Endothelial cell (in vitro differentiated cells): ENCODE data around the gene TMEM219. TPM values are rescaled to one million over a fixed set of nuclear protein-coding genes. Genes with fewer than 3 reads are reported as not detected.
"Not testable (repeated sequence)": the region's sequence is repeated elsewhere in the genome, so short reads cannot be mapped to it uniquely, and the experiment has no call there.

Experiments used
- DNase-seq: peaks from one replicate; pipeline ENCODE4 v3.0.0; 2021; ENCODE audit warnings: low spot score
- H3K27ac Mint-ChIP-seq: one replicate; pipeline ENCODE4 v1.8.0; 2021; ENCODE audit warnings: mixed read lengths, inconsistent platforms; ENCODE audit not compliant: unreplicated experiment
- H3K27me3 Mint-ChIP-seq: one replicate; pipeline ENCODE4 v1.8.0; 2021; ENCODE audit warnings: mild to moderate bottlenecking, moderate library complexity, mixed read lengths, inconsistent platforms; ENCODE audit not compliant: unreplicated experiment
- H3K36me3 Mint-ChIP-seq: one replicate; pipeline ENCODE4 v1.8.0; 2021; ENCODE audit warnings: mild to moderate bottlenecking, low read depth, mixed read lengths, inconsistent platforms; ENCODE audit not compliant: unreplicated experiment
- H3K4me1 Mint-ChIP-seq: one replicate; pipeline ENCODE4 v1.8.0; 2021; ENCODE audit warnings: mild to moderate bottlenecking, mixed read lengths, inconsistent platforms; ENCODE audit not compliant: unreplicated experiment
- H3K4me3 Mint-ChIP-seq: one replicate; pipeline ENCODE4 v1.8.0; 2021; ENCODE audit warnings: mild to moderate bottlenecking, mixed read lengths, inconsistent platforms; ENCODE audit not compliant: unreplicated experiment
- H3K9me3 Mint-ChIP-seq: one replicate; pipeline ENCODE4 v1.8.0; 2021; ENCODE audit warnings: mixed read lengths, inconsistent platforms; ENCODE audit not compliant: unreplicated experiment
- total RNA-seq: library from RNA; stranded (reverse); fragmentation: NEBNext Ultra II Directional; extraction: Animal tissue kit (Norgen Biotek cat#: 25700); gene quantifications from one replicate; pipeline ENCODE4 v1.2.1, GENCODE V29; 2021; ENCODE audit not compliant: unreplicated experiment
- TF ChIP-seq, protein P1 (sequence below): fragments of 200-600 bp; sonication (generic); IDR thresholded peaks from one replicate; pipeline ENCODE4 v1.5.0; 2021; ENCODE audit warnings: antibody characterized with exemption; ENCODE audit not compliant: unreplicated experiment

The TMEM219 gene
- total RNA-seq, 1 donor from 2014 or later: 217 TPM

- Mint-ChIP-seq H3K4me1 (peaks cover 22% of the 10 kb centered on the region), H3K27me3 (peaks cover 5% of the 10 kb centered on the region), H3K9me3 (no peaks in the 10 kb centered on the region), H3K36me3 (peaks cover 12% of the 10 kb centered on the region), H3K27ac (no peak overlapping the region), H3K4me3 (peak overlapping the region; percentile 97)
- TF ChIP-seq, protein P1, sequence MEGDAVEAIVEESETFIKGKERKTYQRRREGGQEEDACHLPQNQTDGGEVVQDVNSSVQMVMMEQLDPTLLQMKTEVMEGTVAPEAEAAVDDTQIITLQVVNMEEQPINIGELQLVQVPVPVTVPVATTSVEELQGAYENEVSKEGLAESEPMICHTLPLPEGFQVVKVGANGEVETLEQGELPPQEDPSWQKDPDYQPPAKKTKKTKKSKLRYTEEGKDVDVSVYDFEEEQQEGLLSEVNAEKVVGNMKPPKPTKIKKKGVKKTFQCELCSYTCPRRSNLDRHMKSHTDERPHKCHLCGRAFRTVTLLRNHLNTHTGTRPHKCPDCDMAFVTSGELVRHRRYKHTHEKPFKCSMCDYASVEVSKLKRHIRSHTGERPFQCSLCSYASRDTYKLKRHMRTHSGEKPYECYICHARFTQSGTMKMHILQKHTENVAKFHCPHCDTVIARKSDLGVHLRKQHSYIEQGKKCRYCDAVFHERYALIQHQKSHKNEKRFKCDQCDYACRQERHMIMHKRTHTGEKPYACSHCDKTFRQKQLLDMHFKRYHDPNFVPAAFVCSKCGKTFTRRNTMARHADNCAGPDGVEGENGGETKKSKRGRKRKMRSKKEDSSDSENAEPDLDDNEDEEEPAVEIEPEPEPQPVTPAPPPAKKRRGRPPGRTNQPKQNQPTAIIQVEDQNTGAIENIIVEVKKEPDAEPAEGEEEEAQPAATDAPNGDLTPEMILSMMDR: no peak
- DNase-seq: no peak
Observed at GRCh38 chr16:29925105-29925756, 36.6 kb upstream of the TMEM219 start.

DNA sequence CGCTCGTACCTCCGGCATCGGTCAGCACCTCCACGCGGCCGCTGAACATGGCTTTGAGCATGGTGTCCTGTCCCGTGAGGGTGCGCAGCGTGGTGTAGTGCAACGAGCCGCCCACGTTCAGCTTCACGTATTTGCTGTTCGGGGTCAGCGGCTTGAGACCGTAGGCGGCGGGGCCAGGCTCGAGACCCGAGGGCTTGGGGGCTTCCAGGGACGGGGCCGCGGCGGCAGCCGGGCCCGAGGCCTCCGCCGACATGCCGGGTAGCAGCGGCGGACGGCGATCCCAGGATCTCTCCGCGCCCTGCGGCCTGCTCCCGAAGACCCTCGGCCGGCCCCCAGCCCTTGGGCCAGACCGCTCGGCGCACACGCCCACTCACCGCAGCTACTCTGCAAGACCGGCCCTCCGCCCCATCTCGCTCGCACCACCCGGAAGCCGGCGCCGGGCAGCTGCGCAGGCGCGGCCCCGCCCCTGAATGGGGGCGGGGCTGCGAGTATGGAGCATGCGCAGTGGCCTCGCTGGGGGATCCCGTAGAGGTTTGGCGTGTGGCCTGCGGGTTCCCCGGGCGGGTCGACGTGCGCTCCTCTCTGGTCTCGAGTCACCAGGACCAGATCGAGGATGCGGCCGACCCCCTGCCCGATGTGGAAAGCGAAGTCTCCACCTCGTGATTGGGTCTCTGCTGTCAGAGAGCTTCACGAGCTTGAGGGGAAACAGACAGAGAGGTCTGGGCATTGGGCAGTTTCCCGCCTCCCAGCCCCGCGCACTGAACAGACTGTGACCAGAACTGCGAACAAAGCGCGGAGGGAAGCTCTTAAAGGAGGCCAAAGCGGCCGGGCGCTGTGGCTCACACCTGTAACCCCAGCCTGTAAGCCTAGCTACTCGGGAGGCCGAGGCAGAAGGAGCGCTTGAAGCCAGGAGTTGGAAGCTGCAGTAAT, 35.8 kb upstream of the TMEM219 start, which contains the start of gene KCTD13:
TSS of gene KCTD13 (minus strand) at position 446 of the 930 bp plus-strand sequence. CDS start at position 253, 193 bp downstream.
- TF ChIP-seq, protein P1: no peak
- Mint-ChIP-seq H3K27ac (peak within 1 kb of the TSS; percentile 24), H3K9me3 (no peaks in the 10 kb centered on the region), H3K4me3 (peak within 1 kb of the TSS; percentile 97), H3K4me1 (peaks cover 22% of the 10 kb centered on the region), H3K36me3 (peaks cover 5% of the 10 kb centered on the region), H3K27me3 (peaks cover 5% of the 10 kb centered on the region)
- DNase-seq: peak; percentile 97

DNA sequence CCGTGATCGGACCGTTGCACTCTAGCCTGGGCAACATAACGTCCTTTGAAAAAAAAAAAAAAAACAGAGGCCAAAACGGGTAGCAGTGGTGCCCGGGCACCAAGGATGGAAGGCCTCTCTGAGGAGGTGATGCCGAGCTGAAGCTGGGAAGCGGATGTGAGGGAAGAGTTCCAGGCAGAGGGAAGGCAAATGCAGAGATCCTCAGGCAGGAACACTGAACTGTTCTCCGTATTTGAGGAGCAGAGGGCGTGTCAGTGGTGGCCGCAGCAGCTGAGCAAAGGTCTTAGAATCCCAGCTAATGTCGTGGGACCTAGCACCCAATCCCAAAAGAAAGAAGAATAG, 35.2 kb upstream of the TMEM219 start:
- H3K4me1 Mint-ChIP-seq: peaks cover 22% of the 10 kb centered on the region
- H3K27me3 Mint-ChIP-seq: peaks cover 5% of the 10 kb centered on the region
- no peaks in the 10 kb centered on the region for H3K36me3 Mint-ChIP-seq
- no peak for DNase-seq
- no peak overlapping the region for H3K27ac Mint-ChIP-seq
- H3K4me3 Mint-ChIP-seq: peak overlapping the region; percentile 91
- TF ChIP-seq, protein P1: no peak
- H3K9me3 Mint-ChIP-seq: no peaks in the 10 kb centered on the region

DNA sequence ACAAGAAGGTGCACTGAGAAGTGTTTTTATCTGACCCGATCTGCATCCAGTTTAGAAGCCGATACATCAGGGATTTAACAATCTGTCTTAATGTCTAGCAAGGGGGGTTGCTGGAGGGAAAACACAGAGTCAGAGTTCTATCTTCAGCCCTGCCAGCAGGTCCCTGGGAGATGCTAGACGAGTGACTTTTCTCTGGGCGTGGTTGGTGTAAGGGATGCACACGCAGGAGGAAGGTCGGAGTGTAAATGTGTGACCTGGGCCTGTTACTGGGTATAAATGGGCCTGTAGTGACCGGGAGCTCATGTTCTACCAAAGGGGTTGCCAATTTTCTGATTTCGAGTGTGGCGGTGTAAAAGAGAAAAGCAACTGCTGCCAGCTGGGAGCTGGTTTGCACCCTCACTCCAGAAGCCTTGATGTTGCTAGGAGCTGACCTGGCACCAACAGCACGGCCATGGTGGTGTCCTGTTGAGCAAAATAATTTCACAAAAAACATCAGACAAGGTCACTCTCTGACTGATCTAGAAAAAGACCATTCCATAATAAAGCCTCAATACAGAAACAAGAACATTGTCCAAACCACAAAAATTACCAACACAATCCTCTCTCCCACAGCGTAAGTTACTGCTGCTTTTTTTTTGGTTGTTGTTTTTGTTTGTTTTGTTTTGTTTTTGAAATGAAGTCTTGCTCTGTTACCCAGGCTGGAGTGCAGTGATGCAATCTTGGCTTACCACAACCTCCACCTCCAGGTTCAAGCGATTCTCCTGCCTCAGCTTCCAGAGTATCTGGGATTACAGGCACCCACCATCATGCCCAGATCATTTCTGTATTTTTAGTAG, 34.6 kb upstream of the TMEM219 start:
- Mint-ChIP-seq H3K27me3 (peaks cover 5% of the 10 kb centered on the region), H3K36me3 (no peaks in the 10 kb centered on the region), H3K27ac (peak overlapping the region; percentile 72), H3K4me3 (peak overlapping the region; percentile 91), H3K4me1 (peaks cover 22% of the 10 kb centered on the region), H3K9me3 (no peaks in the 10 kb centered on the region)
- TF ChIP-seq, protein P1: no peak
- DNase-seq: no peak

- H3K4me1 Mint-ChIP-seq, H3K4me3 Mint-ChIP-seq, H3K27ac Mint-ChIP-seq: not testable (repeated sequence)
Observed at GRCh38 chr16:29931750-29932149, 30.1 kb upstream of the TMEM219 start.

More at GRCh38 chr16:29931750-29932149, 30.1 kb upstream of the TMEM219 start:
- not testable (repeated sequence) for H3K9me3 Mint-ChIP-seq, DNase-seq, H3K27me3 Mint-ChIP-seq, H3K36me3 Mint-ChIP-seq
